Subcutaneous adipose tissue (tissue), 4 donors: ENCODE results near the gene TAOK1. TPM values are rescaled to one million over a fixed set of nuclear protein-coding genes. Genes with fewer than 3 reads are reported as not detected.

ENCODE experiments used
- total RNA-seq, 4 donors: library from RNA; depleted of rRNA; stranded (reverse); fragments of >200 nt; gene quantifications; one replicate each; pipeline ENCODE4 v1.1.0, GENCODE V29; 2016
- TF ChIP-seq, protein P1 (sequence below): fragments of 450-650 bp; IDR thresholded peaks from one replicate; pipeline ENCODE4 v1.5.1; 2016; ENCODE audit warnings: low read depth, mild to moderate bottlenecking, control low read depth, antibody characterized with exemption, moderate library complexity

The TAOK1 gene
- total RNA-seq, result 100 to 1,000 TPM in 1 of 4 donors, 10 to 100 TPM in 3; 64.8 to 106 (median 79.1) TPM

DNA sequence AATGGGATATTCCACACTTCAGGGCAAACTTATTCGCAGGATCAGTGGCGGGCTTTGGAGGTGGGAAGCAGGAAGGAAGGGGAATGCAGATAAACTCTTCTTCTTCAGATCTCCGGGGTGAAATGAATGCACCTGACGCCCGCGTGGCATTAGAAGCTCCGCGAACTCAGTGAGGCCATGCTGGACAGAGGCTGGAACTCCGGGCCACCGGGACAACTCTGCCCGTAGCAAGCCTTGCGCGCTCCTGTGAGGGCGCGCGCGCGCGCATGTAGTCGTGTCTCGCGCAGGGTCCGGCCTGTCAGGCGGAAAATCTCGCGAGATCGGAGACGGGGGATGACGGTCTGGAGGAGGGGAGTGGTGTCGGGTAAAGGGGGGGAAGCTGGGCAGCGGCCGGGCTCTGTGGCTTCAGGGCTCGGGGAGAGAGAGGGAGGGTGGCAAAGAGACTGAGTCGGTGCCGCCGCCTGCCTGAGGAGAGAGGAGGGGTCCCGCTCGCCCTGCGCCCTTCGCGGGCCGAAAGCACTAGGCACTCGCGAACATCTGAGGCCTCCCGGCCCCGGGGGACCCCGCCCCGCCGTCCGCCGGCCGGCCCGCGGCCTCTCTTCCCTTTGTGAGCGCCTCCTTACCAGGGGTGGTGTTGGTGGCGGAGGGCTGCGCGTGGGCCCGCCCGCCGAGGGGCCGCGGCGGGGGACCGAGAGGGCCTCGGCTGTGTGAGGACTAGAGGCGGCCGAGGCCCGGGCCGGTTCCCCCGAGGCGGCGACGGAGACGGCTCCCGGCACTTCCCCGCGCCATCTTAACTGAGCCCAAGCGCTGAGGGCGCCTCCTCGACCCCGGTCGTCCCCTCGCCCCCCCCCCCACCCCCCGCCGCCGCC is at the start of gene TAOK1:
TSS of gene TAOK1 (plus strand) at position 382 of the 869 bp plus-strand sequence. CDS start 61,186 bp downstream, outside the sequence.
- TF ChIP-seq, protein P1, sequence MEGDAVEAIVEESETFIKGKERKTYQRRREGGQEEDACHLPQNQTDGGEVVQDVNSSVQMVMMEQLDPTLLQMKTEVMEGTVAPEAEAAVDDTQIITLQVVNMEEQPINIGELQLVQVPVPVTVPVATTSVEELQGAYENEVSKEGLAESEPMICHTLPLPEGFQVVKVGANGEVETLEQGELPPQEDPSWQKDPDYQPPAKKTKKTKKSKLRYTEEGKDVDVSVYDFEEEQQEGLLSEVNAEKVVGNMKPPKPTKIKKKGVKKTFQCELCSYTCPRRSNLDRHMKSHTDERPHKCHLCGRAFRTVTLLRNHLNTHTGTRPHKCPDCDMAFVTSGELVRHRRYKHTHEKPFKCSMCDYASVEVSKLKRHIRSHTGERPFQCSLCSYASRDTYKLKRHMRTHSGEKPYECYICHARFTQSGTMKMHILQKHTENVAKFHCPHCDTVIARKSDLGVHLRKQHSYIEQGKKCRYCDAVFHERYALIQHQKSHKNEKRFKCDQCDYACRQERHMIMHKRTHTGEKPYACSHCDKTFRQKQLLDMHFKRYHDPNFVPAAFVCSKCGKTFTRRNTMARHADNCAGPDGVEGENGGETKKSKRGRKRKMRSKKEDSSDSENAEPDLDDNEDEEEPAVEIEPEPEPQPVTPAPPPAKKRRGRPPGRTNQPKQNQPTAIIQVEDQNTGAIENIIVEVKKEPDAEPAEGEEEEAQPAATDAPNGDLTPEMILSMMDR, result no peak

DNA sequence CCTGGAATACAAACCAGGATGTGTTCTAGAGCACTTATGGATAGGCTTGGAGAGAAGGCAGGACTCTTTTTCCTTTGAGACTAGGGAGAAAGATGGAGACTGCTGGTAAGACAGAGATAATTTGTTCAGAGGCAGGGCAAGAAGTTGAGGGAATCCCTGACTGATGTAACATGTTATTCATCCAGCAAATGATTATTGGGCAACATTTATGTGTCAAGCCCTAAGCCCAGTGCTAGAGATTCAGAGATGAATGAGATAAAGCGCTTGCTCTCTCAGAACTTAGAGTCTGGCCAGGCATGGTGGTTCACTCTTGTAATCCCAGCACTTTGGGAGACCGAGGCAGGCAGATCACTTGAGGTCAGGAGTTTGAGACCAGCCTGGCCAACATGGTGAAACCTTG is 48.4 kb upstream of the TAOK1 start:
- TF ChIP-seq, protein P1, result no peak

DNA sequence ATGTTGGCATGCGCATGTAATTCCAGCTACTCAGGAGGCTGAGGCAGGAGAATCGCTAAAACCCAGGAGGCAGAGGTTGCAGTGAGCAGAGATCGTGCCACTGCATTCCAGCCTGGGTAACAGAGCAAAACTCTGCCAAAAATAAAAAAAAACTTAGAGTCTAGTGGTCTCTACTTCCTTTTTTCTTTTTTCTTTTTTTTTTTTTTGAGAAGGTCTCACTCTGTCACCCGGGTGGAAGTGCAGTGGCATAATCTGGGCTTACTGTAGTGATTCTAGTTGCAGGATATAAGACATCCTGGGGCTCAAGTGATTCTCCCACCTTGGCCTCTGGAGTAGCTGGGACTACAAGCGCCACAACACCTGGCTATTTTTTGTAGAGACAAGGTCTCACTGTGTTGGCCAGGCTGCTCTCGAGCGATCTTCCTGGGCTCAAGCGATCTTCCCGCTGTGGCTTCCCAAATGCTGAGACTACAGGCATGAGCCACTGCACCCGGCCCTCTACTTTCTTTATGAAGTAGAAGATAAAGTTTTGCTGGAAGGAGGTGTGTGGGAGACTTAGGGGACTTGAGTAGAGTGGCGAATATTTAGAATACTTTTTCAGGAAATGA is 47.9 kb upstream of the TAOK1 start:
- TF ChIP-seq, protein P1, result no peak

DNA sequence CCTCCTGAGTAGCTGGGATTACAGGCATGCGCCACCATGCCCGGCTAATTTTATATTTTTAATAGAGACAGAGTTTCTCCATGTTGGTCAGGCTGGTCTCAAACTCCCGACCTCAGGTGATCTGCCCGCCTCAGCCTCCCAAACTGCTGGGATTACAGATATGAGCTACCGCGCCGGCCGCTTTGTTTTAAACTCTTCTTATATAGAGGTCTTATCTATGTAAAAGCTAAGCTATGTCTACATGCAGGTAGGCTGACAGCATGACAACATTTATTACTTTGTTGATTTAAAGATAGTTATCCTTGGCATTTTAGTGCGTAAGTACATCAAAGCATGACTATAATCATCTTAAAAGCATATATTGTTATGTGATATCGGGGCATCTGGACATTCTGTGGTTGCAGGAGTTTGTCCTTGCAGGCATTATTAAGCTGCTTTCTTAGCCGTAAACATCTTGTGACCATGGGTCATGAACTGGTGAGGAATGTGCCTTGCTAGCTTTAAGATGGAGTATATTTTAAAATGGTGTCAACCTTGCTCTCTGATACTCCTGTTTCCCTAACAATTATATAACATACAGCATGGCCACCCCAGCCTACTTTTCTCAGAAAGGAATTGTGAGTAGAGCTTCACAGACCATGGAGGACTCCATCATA is 45.8 kb upstream of the TAOK1 start:
- TF ChIP-seq, protein P1, result no peak

DNA sequence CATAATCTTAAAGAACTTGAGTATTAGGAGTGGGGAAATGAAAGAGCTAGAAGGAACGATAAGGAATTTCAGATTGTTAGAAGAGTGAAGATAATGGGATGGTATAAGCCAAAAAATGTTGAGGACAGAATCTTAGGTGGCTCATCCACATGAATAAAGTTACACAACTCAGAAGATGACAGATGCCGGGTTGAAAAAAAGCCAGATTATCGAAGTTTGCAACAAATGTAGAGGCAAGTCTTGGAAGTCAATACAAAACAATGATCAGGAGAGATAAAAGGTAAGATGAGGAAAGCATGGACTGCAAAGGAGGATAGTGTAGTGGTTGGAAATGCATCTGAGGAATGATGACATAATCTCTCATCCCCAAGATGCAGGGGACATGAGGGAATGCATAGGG is 45.1 kb upstream of the TAOK1 start:
- TF ChIP-seq, protein P1, result no peak

DNA sequence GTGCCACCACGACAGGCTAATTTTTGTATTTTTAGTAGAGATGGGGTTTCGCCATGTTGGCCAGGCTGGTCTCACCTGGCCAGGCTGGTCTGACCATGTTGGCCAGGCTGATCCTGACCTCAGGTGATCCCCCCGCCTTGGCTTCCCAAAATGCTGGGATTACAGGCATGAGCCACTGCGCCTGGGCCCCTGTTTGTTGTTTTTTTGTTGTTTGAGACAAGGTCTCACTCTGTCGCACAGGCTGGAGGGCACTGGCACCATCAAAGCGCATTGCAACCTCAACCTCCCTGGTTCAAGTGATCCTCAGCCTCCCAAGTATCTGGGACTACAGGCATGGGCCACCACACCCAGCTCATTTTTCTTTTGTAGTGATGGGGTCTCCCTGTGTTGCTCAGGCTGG is 43.7 kb upstream of the TAOK1 start:
- TF ChIP-seq, protein P1, result no peak
